Transverse colon (tissue), 4 donors: ENCODE data around the gene ALKBH8. TPM values are rescaled to one million over a fixed set of nuclear protein-coding genes. Genes with fewer than 3 reads are reported as not detected.

ENCODE experiments used
- DNase-seq: peaks from one replicate; pipeline ENCODE4 v3.0.0-alpha.2; 2019
- H3K27ac ChIP-seq, 4 donors: fragments of 200-600 bp; sonication (generic); 2 replicates each; pipeline ENCODE4 v1.5.1; 2016 to 2018; ENCODE audit warnings: inconsistent platforms in 4 of 4
- H3K27me3 ChIP-seq: fragments of 200-600 bp; sonication (generic); 2 replicates; pipeline ENCODE4 v1.5.1; 2017; ENCODE audit warnings: inconsistent platforms
- H3K36me3 ChIP-seq, 4 donors: fragments of 200-600 bp; sonication (generic); 2 replicates each; pipeline ENCODE4 v1.5.1; 2017 to 2019; ENCODE audit warnings: inconsistent platforms in 4 of 4
- H3K4me1 ChIP-seq, 4 donors: fragments of 200-600 bp; sonication (generic); 2 replicates each; pipeline ENCODE4 v1.5.1; 2017 to 2020; ENCODE audit warnings: inconsistent platforms in 4 of 4
- H3K4me3 ChIP-seq, 4 donors: fragments of 200-600 bp; sonication (generic); 1 replicate in 1 of 4; 2 replicates in 3 of 4; pipeline versions ENCODE4 v1.5.1 to v1.6.1; 2017 to 2019; ENCODE audit warnings: inconsistent platforms in 4 of 4
- H3K9me3 ChIP-seq, 2 donors: fragments of 200-600 bp; sonication (generic); 2 replicates each; pipeline ENCODE4 v1.5.1; 2017 to 2019; ENCODE audit warnings: inconsistent platforms in 2 of 2
- EP300 ChIP-seq: sonication (generic); formaldehyde crosslinking; IDR thresholded peaks from one replicate; pipeline ENCODE4 v1.6.1; 2017; ENCODE audit warnings: antibody characterized with exemption, low read depth
- POLR2A ChIP-seq: fragments of 450-650 bp; IDR thresholded peaks from one replicate; pipeline ENCODE4 v1.6.1; 2016; ENCODE audit warnings: antibody characterized with exemption, mild to moderate bottlenecking, moderate library complexity
- POLR2AphosphoS5 ChIP-seq, 3 donors: sonication (generic); formaldehyde crosslinking; IDR thresholded peaks; one replicate each; pipeline ENCODE4 v1.6.1; 2016; ENCODE audit warnings: antibody characterized with exemption in 3 of 3
- WGBS, 2 donors: methylation state at CpG; one replicate each; pipeline ENCODE4 v1.1.5; 2018; ENCODE audit warnings: low coverage in 1 of 2; 5-methylcytosine and 5-hydroxymethylcytosine counted together
- in situ Hi-C, 4 donors: fragments of 200-750 bp; cut with MboI; loops; one replicate each; pipeline versions ENCODE4 v1.15.0 to v1.15.1; 2017; ENCODE audit warnings: low sequenced_read_pairs in 3 of 4, low pct_ligation_motif_present in 1 of 4, low pct_unique_long_range_greater_than_20kb in 1 of 4
- intact Hi-C: fragments of 100-400 bp; cut with DNase I; formaldehyde crosslinking; loops from one replicate; pipeline ENCODE4 v1.15.1; 2023; ENCODE audit warnings: low total_unique reads
- total RNA-seq, 4 donors: library from RNA; depleted of rRNA; stranded (reverse); fragments of >200 nt; gene quantifications; one replicate each; pipeline ENCODE4 v1.1.0, GENCODE V29; 2016
- TF ChIP-seq, protein P1 (sequence below), 5 experiments: fragments of 200-600 bp in 3 of 5; fragments of 450-650 bp in 2 of 5; sonication (generic) in 3 of 5; IDR thresholded peaks; 1 replicate in 2 of 5; 2 replicates in 3 of 5; pipeline ENCODE4 v1.5.1; 2016 to 2017; ENCODE audit warnings: antibody characterized with exemption in 5 of 5, inconsistent platforms in 3 of 5, mild to moderate bottlenecking in 2 of 5, moderate library complexity in 1 of 5

The ALKBH8 gene
- total RNA-seq, 4 donors from 2014 or later, result 0.60 to 5.6 (median 3.9) TPM

DNA sequence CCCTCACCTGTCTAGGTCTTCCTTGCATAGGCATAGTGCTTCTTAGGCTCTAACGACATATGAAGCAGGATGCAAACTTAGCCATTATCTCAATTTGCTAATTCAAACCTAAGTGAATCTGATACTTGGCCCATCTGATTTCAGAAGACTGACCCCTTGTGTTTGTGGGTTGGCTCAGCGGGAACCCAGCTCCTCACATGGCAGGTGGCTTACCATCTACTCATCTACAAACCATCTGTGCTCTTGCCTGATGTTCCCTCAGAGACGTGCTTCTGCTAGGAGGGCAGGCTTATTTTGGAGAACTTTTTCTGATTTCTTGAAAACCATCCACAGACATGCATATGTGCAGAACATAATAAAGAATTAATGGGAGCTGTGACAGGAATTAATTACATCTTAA, 40.6 kb upstream of the ALKBH8 start:
- Histone ChIP-seq H3K9me3 (no peaks in the 10 kb centered on the region), H3K27me3 (peaks cover 24% of the 10 kb centered on the region), H3K27ac (no peak overlapping the region), H3K36me3 (no peaks in the 10 kb centered on the region), H3K4me3 (no peak overlapping the region), H3K4me1 (no peaks in the 10 kb centered on the region)
- in situ Hi-C loops, result no loop called here
- DNase-seq, result no peak
- TF ChIP-seq POLR2AphosphoS5 (IDR thresholded peaks at IDR 0.05) (no peak), POLR2A (no peak), EP300 (no peak)
- TF ChIP-seq, protein P1, sequence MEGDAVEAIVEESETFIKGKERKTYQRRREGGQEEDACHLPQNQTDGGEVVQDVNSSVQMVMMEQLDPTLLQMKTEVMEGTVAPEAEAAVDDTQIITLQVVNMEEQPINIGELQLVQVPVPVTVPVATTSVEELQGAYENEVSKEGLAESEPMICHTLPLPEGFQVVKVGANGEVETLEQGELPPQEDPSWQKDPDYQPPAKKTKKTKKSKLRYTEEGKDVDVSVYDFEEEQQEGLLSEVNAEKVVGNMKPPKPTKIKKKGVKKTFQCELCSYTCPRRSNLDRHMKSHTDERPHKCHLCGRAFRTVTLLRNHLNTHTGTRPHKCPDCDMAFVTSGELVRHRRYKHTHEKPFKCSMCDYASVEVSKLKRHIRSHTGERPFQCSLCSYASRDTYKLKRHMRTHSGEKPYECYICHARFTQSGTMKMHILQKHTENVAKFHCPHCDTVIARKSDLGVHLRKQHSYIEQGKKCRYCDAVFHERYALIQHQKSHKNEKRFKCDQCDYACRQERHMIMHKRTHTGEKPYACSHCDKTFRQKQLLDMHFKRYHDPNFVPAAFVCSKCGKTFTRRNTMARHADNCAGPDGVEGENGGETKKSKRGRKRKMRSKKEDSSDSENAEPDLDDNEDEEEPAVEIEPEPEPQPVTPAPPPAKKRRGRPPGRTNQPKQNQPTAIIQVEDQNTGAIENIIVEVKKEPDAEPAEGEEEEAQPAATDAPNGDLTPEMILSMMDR (IDR thresholded peaks at IDR 0.05), result no peak
- 85 to 86% methylated on average over 2 to 3 of the region's 3 CpGs for WGBS, 2 donors
- intact Hi-C loops, result no loop called here

GRCh38 chr11:107605061-107606006, 39.8 kb upstream of the ALKBH8 start:
- Histone ChIP-seq H3K27ac (no peak overlapping the region), H3K4me1 (no peaks in the 10 kb centered on the region), H3K9me3 (no peaks in the 10 kb centered on the region), H3K4me3 (no peak overlapping the region), H3K36me3 (no peaks in the 10 kb centered on the region), H3K27me3 (peaks cover 24% of the 10 kb centered on the region)
- in situ Hi-C loops, result no loop called here
- DNase-seq, result no peak
- intact Hi-C loops, result no loop called here
- WGBS, 2 donors, result 89 to 93% methylated on average over 7 to 9 of the region's 9 CpGs
- TF ChIP-seq, protein P1 (IDR thresholded peaks at IDR 0.05), result no peak
- TF ChIP-seq POLR2A, result no peak
- TF ChIP-seq EP300, result no peak
- no peak for TF ChIP-seq POLR2AphosphoS5 (IDR thresholded peaks at IDR 0.05)

- Histone ChIP-seq H3K27ac (no peak overlapping the region), H3K27me3 (peaks cover 34% of the 10 kb centered on the region), H3K4me1 (no peaks in the 10 kb centered on the region), H3K4me3 (no peak overlapping the region), H3K9me3 (no peaks in the 10 kb centered on the region), H3K36me3 (no peaks in the 10 kb centered on the region)
- no peak for TF ChIP-seq POLR2AphosphoS5 (IDR thresholded peaks at IDR 0.05)
- TF ChIP-seq, protein P1 (IDR thresholded peaks at IDR 0.05), result peak in 2 of 5 experiments; percentile 11 to 17
- in situ Hi-C loops, result loop anchor here in 2 of 4 donors (25.0 kb wide), 1 partner anchor 89 kb away; no protein-coding TSS in a partner anchor
- DNase-seq, result no peak
- intact Hi-C loops, result no loop called here
- WGBS, 2 donors, result 58 to 60% methylated on average over 3 to 6 of the region's 6 CpGs
Measured at GRCh38 chr11:107598225-107599139, 32.9 kb upstream of the ALKBH8 start.

GRCh38 chr11:107594736-107595135, 29.2 kb upstream of the ALKBH8 start:
- 31 to 35% methylated on average over 2 of the region's 2 CpGs for WGBS, 2 donors
- Histone ChIP-seq H3K4me1 (peaks cover 2 to 19% (median 15%) of the 10 kb centered on the region in 4 donors), H3K36me3 (no peaks in the 10 kb centered on the region), H3K27ac (no peak overlapping the region), H3K4me3 (no peak overlapping the region), H3K9me3 (no peaks in the 10 kb centered on the region), H3K27me3 (peaks cover 63% of the 10 kb centered on the region)
- intact Hi-C loops (no loop called here), in situ Hi-C loops (loop anchor here in 2 of 4 donors (25.0 kb wide), 1 partner anchor 93 kb away; no protein-coding TSS in a partner anchor)
- TF ChIP-seq EP300 (no peak), POLR2A (no peak), POLR2AphosphoS5 (IDR thresholded peaks at IDR 0.05) (no peak)
- TF ChIP-seq, protein P1 (IDR thresholded peaks at IDR 0.05), result no peak
- no peak for DNase-seq
